Mesodermal cell (in vitro differentiated cells): Measurements from ENCODE around the gene NUDT8.
"Not testable (repeated sequence)": the region's sequence is repeated elsewhere in the genome, so short reads cannot be mapped to it uniquely, and the experiment has no call there.

Experiments
- H3K27ac ChIP-seq: 2 replicates; pipeline ENCODE4 v1.7.0; 2013; ENCODE audit warnings: mild to moderate bottlenecking, low read depth, low read length, moderate library complexity; ENCODE audit not compliant: severe bottlenecking
- H3K36me3 ChIP-seq: 2 replicates; pipeline ENCODE4 v1.7.1; 2013; ENCODE audit warnings: mild to moderate bottlenecking, low read length, moderate library complexity; ENCODE audit not compliant: control insufficient read depth, insufficient read depth
- H3K4me1 ChIP-seq: one replicate; pipeline ENCODE4 v1.7.1; 2013; ENCODE audit warnings: mild to moderate bottlenecking, low read length; ENCODE audit not compliant: insufficient read depth, control insufficient read depth, poor library complexity, severe bottlenecking
- H3K4me3 ChIP-seq: 2 replicates; pipeline ENCODE4 v1.7.0; 2013; ENCODE audit warnings: low read length, control low read depth, mild to moderate bottlenecking; ENCODE audit not compliant: insufficient read depth, poor library complexity, severe bottlenecking; ENCODE audit errors: extremely low read depth
- H3K9me3 ChIP-seq: 2 replicates; pipeline ENCODE4 v1.7.1; 2013; ENCODE audit warnings: mild to moderate bottlenecking, low read length, moderate library complexity; ENCODE audit not compliant: control insufficient read depth
- WGBS, 2 experiments: methylation state at CpG; one replicate each; pipeline ENCODE4 v1.1.5; 2013; ENCODE audit warnings: missing lambda C conversion rate in 2 of 2; ENCODE audit not compliant: insufficient coverage in 2 of 2; 5-methylcytosine and 5-hydroxymethylcytosine counted together

NUDT8 gene

GRCh38 chr11:67640021-67640757 lies 10.5 kb upstream of the NUDT8 start:
- WGBS, 2 experiments, result 52 to 56% methylated on average over 19 to 21 of the region's 23 CpGs
- H3K9me3 ChIP-seq, result no peaks in the 10 kb centered on the region
- no peaks in the 10 kb centered on the region for H3K4me1 ChIP-seq
- H3K4me3 ChIP-seq, result no peak overlapping the region
- no peaks in the 10 kb centered on the region for H3K36me3 ChIP-seq
- no peak overlapping the region for H3K27ac ChIP-seq

GRCh38 chr11:67639438-67639859 lies 9.7 kb upstream of the NUDT8 start, which contains the start of gene TBX10:
TBX10 (minus strand) TSS chr11:67639763; CDS start chr11:67639472, 291 bp downstream.
- Histone ChIP-seq H3K9me3 (no peaks in the 10 kb centered on the region), H3K27ac (no peak within 1 kb of the TSS), H3K4me3 (no peak within 1 kb of the TSS), H3K36me3 (no peaks in the 10 kb centered on the region), H3K4me1 (no peaks in the 10 kb centered on the region)
- WGBS, 2 experiments, result 89 to 93% methylated on average over 13 to 16 of the region's 18 CpGs

GRCh38 chr11:67638535-67639437 lies 9.0 kb upstream of the NUDT8 start:
- no peak overlapping the region for H3K27ac ChIP-seq
- no peaks in the 10 kb centered on the region for H3K4me1 ChIP-seq
- H3K4me3 ChIP-seq, result no peak overlapping the region
- 91 to 94% methylated on average over 21 to 22 of the region's 24 CpGs for WGBS, 2 experiments
- no peaks in the 10 kb centered on the region for H3K36me3 ChIP-seq
- no peaks in the 10 kb centered on the region for H3K9me3 ChIP-seq

GRCh38 chr11:67637441-67637840 lies 7.7 kb upstream of the NUDT8 start:
- not testable (repeated sequence) for H3K9me3 ChIP-seq, H3K36me3 ChIP-seq, H3K4me1 ChIP-seq, H3K27ac ChIP-seq, H3K4me3 ChIP-seq
- WGBS, 2 experiments, result no CpG with 5 or more reads among the region's 3 CpGs

- Histone ChIP-seq H3K4me3 (no peak overlapping the region), H3K9me3 (no peaks in the 10 kb centered on the region), H3K36me3 (no peaks in the 10 kb centered on the region), H3K27ac (no peak overlapping the region), H3K4me1 (no peaks in the 10 kb centered on the region)
- 92 to 93% methylated on average over 3 to 4 of the region's 6 CpGs for WGBS, 2 experiments
Observed at GRCh38 chr11:67636962-67637361, 7.2 kb upstream of the NUDT8 start.

GRCh38 chr11:67635231-67635521 lies 5.4 kb upstream of the NUDT8 start:
- Histone ChIP-seq H3K27ac (no peak overlapping the region), H3K4me3 (no peak overlapping the region), H3K4me1 (peaks cover 6% of the 10 kb centered on the region), H3K9me3 (no peaks in the 10 kb centered on the region), H3K36me3 (no peaks in the 10 kb centered on the region)
- WGBS, 2 experiments, result 91 to 95% methylated on average over 3 of the region's 4 CpGs

GRCh38 chr11:67634366-67635230 lies 4.9 kb upstream of the NUDT8 start:
- Histone ChIP-seq H3K9me3 (no peaks in the 10 kb centered on the region), H3K27ac (no peak overlapping the region), H3K4me1 (peaks cover 6% of the 10 kb centered on the region), H3K4me3 (no peak overlapping the region), H3K36me3 (no peaks in the 10 kb centered on the region)
- WGBS, 2 experiments, result 85% methylated on average over 16 to 19 of the region's 20 CpGs

GRCh38 chr11:67633758-67634365 lies 4.1 kb upstream of the NUDT8 start:
- H3K4me3 ChIP-seq, result no peak overlapping the region
- H3K9me3 ChIP-seq, result no peaks in the 10 kb centered on the region
- peaks cover 6% of the 10 kb centered on the region for H3K4me1 ChIP-seq
- no peaks in the 10 kb centered on the region for H3K36me3 ChIP-seq
- WGBS, 2 experiments, result 90 to 95% methylated on average over 16 to 20 of the region's 22 CpGs
- H3K27ac ChIP-seq, result no peak overlapping the region

GRCh38 chr11:67632982-67633755 lies 3.4 kb upstream of the NUDT8 start:
- 92 to 93% methylated on average over 28 to 30 of the region's 30 CpGs for WGBS, 2 experiments

More at GRCh38 chr11:67632982-67633755, 3.4 kb upstream of the NUDT8 start:
- Histone ChIP-seq H3K36me3 (no peaks in the 10 kb centered on the region), H3K4me1 (peaks cover 6% of the 10 kb centered on the region), H3K9me3 (no peaks in the 10 kb centered on the region), H3K4me3 (no peak overlapping the region), H3K27ac (no peak overlapping the region)
